GM18511 (cell line): ENCODE measurements around the gene SUDS3.

Source experiments
- ATAC-seq: cut with Tn5 transposase; IDR thresholded peaks from one replicate; pipeline ENCODE4 v1.9.1; 2021; ENCODE audit warnings: mild to moderate bottlenecking, moderate library complexity; ENCODE audit not compliant: unreplicated experiment

SUDS3 gene

GRCh38 chr12:118436986-118437385 is 60.6 kb downstream of the SUDS3 start:
- ATAC-seq, result no peak

- ATAC-seq, result no peak
Measured at GRCh38 chr12:118439068-118439467, 62.7 kb downstream of the SUDS3 start.

- no peak for ATAC-seq
Measured at GRCh38 chr12:118446247-118446646, 69.9 kb downstream of the SUDS3 start.

GRCh38 chr12:118447181-118447580 is 70.8 kb downstream of the SUDS3 start:
- no peak for ATAC-seq

GRCh38 chr12:118448341-118448740 is 72.0 kb downstream of the SUDS3 start:
- ATAC-seq, result no peak

GRCh38 chr12:118455327-118455726 is 79.0 kb downstream of the SUDS3 start:
- ATAC-seq, result no peak

- ATAC-seq, result no peak
Measured at GRCh38 chr12:118456741-118457140, 80.4 kb downstream of the SUDS3 start.

- no peak for ATAC-seq
Measured at GRCh38 chr12:118459110-118459509, 82.8 kb downstream of the SUDS3 start.

- no peak for ATAC-seq
Measured at GRCh38 chr12:118463677-118464076, 87.3 kb downstream of the SUDS3 start.

- ATAC-seq, result no peak
Measured at GRCh38 chr12:118465706-118466105, 89.4 kb downstream of the SUDS3 start.
